Measurements from ENCODE around the gene PTPRC. TPM values are rescaled to one million over a fixed set of nuclear protein-coding genes. Genes with fewer than 3 reads are reported as not detected.

Gene PTPRC
- total RNA-seq, 2 experiments from 2014 or later = 177 to 241 TPM

GRCh38 chr1:198761859-198762616 lies 123.2 kb downstream of the PTPRC start:
- ChIA-PET CTCF (ENCODE audit: unreplicated experiment) (no interaction called here), POLR2A (interaction anchor here (0.7 kb wide), 1 partner anchor 475 kb away, joined by 3 read pairs; no protein-coding TSS in a partner anchor)
- no peaks in the 10 kb centered on the region for H3K4me1 ChIP-seq (ENCODE audit: insufficient read depth, low read length, poor library complexity, severe bottlenecking)
- H2AFZ ChIP-seq (ENCODE audit: low read length) = no peak overlapping the region
- no peak overlapping the region for H3K4me3 ChIP-seq (ENCODE audit: low read depth, low read length, poor library complexity, severe bottlenecking)
- no peak for TF ChIP-seq EZH2phosphoT487 (IDR thresholded peaks at IDR 0.05; ENCODE audit: borderline replicate concordance, low read depth, low read length)
- TF ChIP-seq CTCF (conservative IDR thresholded peaks at IDR 0.05; ENCODE audit: low read length) = no peak
- H3K9me2 ChIP-seq (ENCODE audit: insufficient read depth, low read length) = no peaks in the 10 kb centered on the region
- intact Hi-C loops (cut with micrococcal nuclease; ENCODE audit: unreplicated experiment) = no loop called here
- no peak overlapping the region for H3K27ac ChIP-seq (ENCODE audit: low read depth, low read length, poor library complexity, severe bottlenecking)
- H3K79me2 ChIP-seq (ENCODE audit: insufficient read depth, low read depth, low read length) = no peaks in the 10 kb centered on the region
- H4K20me1 ChIP-seq (ENCODE audit: insufficient read depth, low read length) = no peaks in the 10 kb centered on the region
- H3K9me3 ChIP-seq (ENCODE audit: low read length) = no peaks in the 10 kb centered on the region
- no peak overlapping the region for H3K4me2 ChIP-seq (ENCODE audit: low read length)
- peaks cover 5% of the 10 kb centered on the region; the same call in 1 of the 2 replicates for H3K36me3 ChIP-seq (ENCODE audit: insufficient read depth, low read length)
- BruUV-seq (replicated peaks) = no TSS peak
- DNase-seq (ENCODE audit: low spot score) = no peak

GRCh38 chr1:198763298-198763714 lies 124.5 kb downstream of the PTPRC start:
- BruUV-seq (replicated peaks) = no TSS peak
- no peaks in the 10 kb centered on the region for H3K79me2 ChIP-seq (ENCODE audit: insufficient read depth, low read depth, low read length)
- ChIA-PET POLR2A (interaction anchor here (1.9 to 2.0 kb wide), 2 partner anchors 9 to 12 kb away, joined by 7 read pairs; no protein-coding TSS in a partner anchor), CTCF (ENCODE audit: unreplicated experiment) (no interaction called here)
- H3K27ac ChIP-seq (ENCODE audit: low read depth, low read length, poor library complexity, severe bottlenecking) = no peak overlapping the region
- intact Hi-C loops (cut with micrococcal nuclease; ENCODE audit: unreplicated experiment) = no loop called here
- no peaks in the 10 kb centered on the region for H4K20me1 ChIP-seq (ENCODE audit: insufficient read depth, low read length)
- H3K4me3 ChIP-seq (ENCODE audit: low read depth, low read length, poor library complexity, severe bottlenecking) = no peak overlapping the region
- no peaks in the 10 kb centered on the region for H3K9me3 ChIP-seq (ENCODE audit: low read length)
- no peaks in the 10 kb centered on the region for H3K36me3 ChIP-seq (ENCODE audit: insufficient read depth, low read length)
- no peak overlapping the region for H2AFZ ChIP-seq (ENCODE audit: low read length)
- H3K4me1 ChIP-seq (ENCODE audit: insufficient read depth, low read length, poor library complexity, severe bottlenecking) = no peaks in the 10 kb centered on the region
- H3K4me2 ChIP-seq (ENCODE audit: low read length) = no peak overlapping the region
- no peak for DNase-seq (ENCODE audit: low spot score)
- TF ChIP-seq CTCF (conservative IDR thresholded peaks at IDR 0.05; ENCODE audit: low read length) (no peak), EZH2phosphoT487 (IDR thresholded peaks at IDR 0.05; ENCODE audit: borderline replicate concordance, low read depth, low read length) (no peak)
- H3K9me2 ChIP-seq (ENCODE audit: insufficient read depth, low read length) = no peaks in the 10 kb centered on the region

GRCh38 chr1:198764748-198765147 lies 125.9 kb downstream of the PTPRC start:
- no peak for DNase-seq (ENCODE audit: low spot score)
- TF ChIP-seq CTCF (conservative IDR thresholded peaks at IDR 0.05; ENCODE audit: low read length) = no peak
- no peak for TF ChIP-seq EZH2phosphoT487 (IDR thresholded peaks at IDR 0.05; ENCODE audit: borderline replicate concordance, low read depth, low read length)
- no peak overlapping the region for H3K27ac ChIP-seq (ENCODE audit: low read depth, low read length, poor library complexity, severe bottlenecking)
- no peaks in the 10 kb centered on the region for H4K20me1 ChIP-seq (ENCODE audit: insufficient read depth, low read length)
- no peak overlapping the region for H3K4me3 ChIP-seq (ENCODE audit: low read depth, low read length, poor library complexity, severe bottlenecking)
- intact Hi-C loops (cut with micrococcal nuclease; ENCODE audit: unreplicated experiment) = no loop called here
- ChIA-PET CTCF (ENCODE audit: unreplicated experiment) (no interaction called here), POLR2A (interaction anchor here (0.6 to 2.0 kb wide), 6 partner anchors 10 to 708 kb away, joined by 3 to 7 read pairs (median 5); no protein-coding TSS in a partner anchor)
- BruUV-seq (replicated peaks) = no TSS peak
- no peak overlapping the region for H3K4me2 ChIP-seq (ENCODE audit: low read length)
- no peaks in the 10 kb centered on the region for H3K79me2 ChIP-seq (ENCODE audit: insufficient read depth, low read depth, low read length)
- peaks cover 2% of the 10 kb centered on the region for H3K4me1 ChIP-seq (ENCODE audit: insufficient read depth, low read length, poor library complexity, severe bottlenecking)
- no peaks in the 10 kb centered on the region for H3K36me3 ChIP-seq (ENCODE audit: insufficient read depth, low read length)
- H3K9me3 ChIP-seq (ENCODE audit: low read length) = no peaks in the 10 kb centered on the region
- H3K9me2 ChIP-seq (ENCODE audit: insufficient read depth, low read length) = no peaks in the 10 kb centered on the region
- no peak overlapping the region for H2AFZ ChIP-seq (ENCODE audit: low read length)

Data from OCI-LY7 (cell line).